Muscle layer of colon (tissue), 2 donors: ENCODE results near the gene BBOX1.

Experiments used
- H3K27ac ChIP-seq: one replicate; pipeline ENCODE4 v1.7.0; 2013; ENCODE audit warnings: low read depth, mild to moderate bottlenecking, low read length, moderate library complexity
- H3K27me3 ChIP-seq, 2 donors: one replicate each; pipeline ENCODE4 v1.7.0; 2013; ENCODE audit warnings: low read length in 2 of 2, mild to moderate bottlenecking in 2 of 2; ENCODE audit not compliant: insufficient read depth in 2 of 2, control insufficient read depth in 1 of 2
- H3K36me3 ChIP-seq: one replicate; pipeline ENCODE4 v1.7.0; 2013; ENCODE audit warnings: mild to moderate bottlenecking, low read length; ENCODE audit not compliant: insufficient read depth
- H3K4me1 ChIP-seq: one replicate; pipeline ENCODE4 v1.7.0; 2013; ENCODE audit warnings: mild to moderate bottlenecking, low read length; ENCODE audit not compliant: insufficient read depth
- H3K4me3 ChIP-seq, 2 donors: one replicate each; pipeline ENCODE4 v1.7.0; 2013; ENCODE audit warnings: low read length in 2 of 2, low read depth in 1 of 2, mild to moderate bottlenecking in 1 of 2, moderate library complexity in 1 of 2
- H3K9ac ChIP-seq: one replicate; pipeline ENCODE4 v1.7.0; 2013; ENCODE audit warnings: low read length
- H3K9me3 ChIP-seq: one replicate; pipeline ENCODE4 v1.7.0; 2013; ENCODE audit warnings: mild to moderate bottlenecking, low read length
- donor health status: abdominal sarcoma.
- donor health status: Adenocarcinoma of cecum.

Gene BBOX1

GRCh38 chr11:27138716-27139115, 98.1 kb downstream of the BBOX1 start:
- H3K9ac ChIP-seq, result no peak overlapping the region
- H3K9me3 ChIP-seq, result no peaks in the 10 kb centered on the region
- no peak overlapping the region for H3K27ac ChIP-seq
- H3K27me3 ChIP-seq, result no peaks in the 10 kb centered on the region
- no peaks in the 10 kb centered on the region for H3K36me3 ChIP-seq
- peaks cover 14% of the 10 kb centered on the region for H3K4me1 ChIP-seq
- H3K4me3 ChIP-seq, result no peak overlapping the region

- no peaks in the 10 kb centered on the region for H3K9me3 ChIP-seq
- no peaks in the 10 kb centered on the region for H3K36me3 ChIP-seq
Observed at GRCh38 chr11:27139742-27140367, 99.2 kb downstream of the BBOX1 start.

GRCh38 chr11:27141576-27141975, 101.0 kb downstream of the BBOX1 start:
- H3K27me3 ChIP-seq, result no peaks in the 10 kb centered on the region
- H3K4me3 ChIP-seq, result no peak overlapping the region
- H3K36me3 ChIP-seq, result no peaks in the 10 kb centered on the region
- H3K4me1 ChIP-seq, result peaks cover 14% of the 10 kb centered on the region
- H3K27ac ChIP-seq, result no peak overlapping the region
- no peak overlapping the region for H3K9ac ChIP-seq
- H3K9me3 ChIP-seq, result no peaks in the 10 kb centered on the region

More at GRCh38 chr11:27139742-27140367, 99.2 kb downstream of the BBOX1 start:
- H3K27ac ChIP-seq, result no peak overlapping the region
- H3K27me3 ChIP-seq, result no peaks in the 10 kb centered on the region
- no peak overlapping the region for H3K9ac ChIP-seq
- peaks cover 14% of the 10 kb centered on the region for H3K4me1 ChIP-seq
- no peak overlapping the region for H3K4me3 ChIP-seq

- no peak overlapping the region for H3K27ac ChIP-seq
- H3K4me3 ChIP-seq, result no peak overlapping the region
- no peaks in the 10 kb centered on the region for H3K36me3 ChIP-seq
- no peaks in the 10 kb centered on the region for H3K27me3 ChIP-seq
- H3K9ac ChIP-seq, result no peak overlapping the region
- H3K9me3 ChIP-seq, result no peaks in the 10 kb centered on the region
- H3K4me1 ChIP-seq, result no peaks in the 10 kb centered on the region
Observed at GRCh38 chr11:27147916-27148315, 107.3 kb downstream of the BBOX1 start.

- no peaks in the 10 kb centered on the region for H3K4me1 ChIP-seq
- no peak overlapping the region for H3K27ac ChIP-seq
- no peak overlapping the region for H3K4me3 ChIP-seq
- H3K36me3 ChIP-seq, result no peaks in the 10 kb centered on the region
- H3K9ac ChIP-seq, result no peak overlapping the region
- H3K27me3 ChIP-seq, result no peaks in the 10 kb centered on the region
- no peaks in the 10 kb centered on the region for H3K9me3 ChIP-seq
Observed at GRCh38 chr11:27148506-27148905, 107.9 kb downstream of the BBOX1 start.

GRCh38 chr11:27150098-27150497, 109.5 kb downstream of the BBOX1 start:
- H3K4me1 ChIP-seq, result no peaks in the 10 kb centered on the region
- H3K9me3 ChIP-seq, result no peaks in the 10 kb centered on the region
- H3K36me3 ChIP-seq, result no peaks in the 10 kb centered on the region
- no peak overlapping the region for H3K9ac ChIP-seq
- no peak overlapping the region for H3K4me3 ChIP-seq
- no peaks in the 10 kb centered on the region for H3K27me3 ChIP-seq
- H3K27ac ChIP-seq, result no peak overlapping the region

GRCh38 chr11:27153136-27153535, 112.5 kb downstream of the BBOX1 start:
- H3K27ac ChIP-seq, result no peak overlapping the region
- H3K9me3 ChIP-seq, result no peaks in the 10 kb centered on the region
- H3K4me1 ChIP-seq, result peaks cover 1% of the 10 kb centered on the region
- no peak overlapping the region for H3K9ac ChIP-seq
- H3K27me3 ChIP-seq, result no peaks in the 10 kb centered on the region
- no peaks in the 10 kb centered on the region for H3K36me3 ChIP-seq
- no peak overlapping the region for H3K4me3 ChIP-seq

- no peak overlapping the region for H3K27ac ChIP-seq
Observed at GRCh38 chr11:27158456-27159334, 118.1 kb downstream of the BBOX1 start.

GRCh38 chr11:27159335-27159679, 118.7 kb downstream of the BBOX1 start:
- H3K36me3 ChIP-seq, result no peaks in the 10 kb centered on the region
- no peaks in the 10 kb centered on the region for H3K9me3 ChIP-seq
- no peak overlapping the region for H3K4me3 ChIP-seq
- no peaks in the 10 kb centered on the region for H3K27me3 ChIP-seq
- no peak overlapping the region for H3K27ac ChIP-seq
- no peak overlapping the region for H3K9ac ChIP-seq
- H3K4me1 ChIP-seq, result peaks cover 5% of the 10 kb centered on the region

More at GRCh38 chr11:27158456-27159334, 118.1 kb downstream of the BBOX1 start:
- Histone ChIP-seq H3K4me3 (no peak overlapping the region), H3K9me3 (no peaks in the 10 kb centered on the region), H3K9ac (no peak overlapping the region), H3K4me1 (peaks cover 5% of the 10 kb centered on the region), H3K36me3 (no peaks in the 10 kb centered on the region), H3K27me3 (no peaks in the 10 kb centered on the region)

GRCh38 chr11:27161071-27161470, 120.5 kb downstream of the BBOX1 start:
- H3K9ac ChIP-seq, result no peak overlapping the region
- H3K27me3 ChIP-seq, result no peaks in the 10 kb centered on the region
- H3K27ac ChIP-seq, result no peak overlapping the region
- no peaks in the 10 kb centered on the region for H3K9me3 ChIP-seq
- H3K4me3 ChIP-seq, result no peak overlapping the region
- peaks cover 5% of the 10 kb centered on the region for H3K4me1 ChIP-seq
- no peaks in the 10 kb centered on the region for H3K36me3 ChIP-seq

- Histone ChIP-seq H3K27ac (no peak overlapping the region), H3K27me3 (no peaks in the 10 kb centered on the region), H3K36me3 (no peaks in the 10 kb centered on the region)
Observed at GRCh38 chr11:27162237-27162636, 121.6 kb downstream of the BBOX1 start.

More at GRCh38 chr11:27162237-27162636, 121.6 kb downstream of the BBOX1 start:
- H3K4me3 ChIP-seq, result no peak overlapping the region
- no peak overlapping the region for H3K9ac ChIP-seq
- no peaks in the 10 kb centered on the region for H3K9me3 ChIP-seq
- peaks cover 5% of the 10 kb centered on the region for H3K4me1 ChIP-seq
